Neural progenitor cell (in vitro differentiated cells): ENCODE data around the gene SLC39A10. TPM values are rescaled to one million over a fixed set of nuclear protein-coding genes. Genes with fewer than 3 reads are reported as not detected.
"Not testable (repeated sequence)": the region's sequence is repeated elsewhere in the genome, so short reads cannot be mapped to it uniquely, and the experiment has no call there.

Source experiments
- DNase-seq: peaks from one replicate; pipeline ENCODE4 v3.0.0-alpha.2; 2016; ENCODE audit warnings: low spot score
- H2AFZ ChIP-seq: fragments of 200-600 bp; sonication (generic); replicated peaks from 2 replicates; pipeline ENCODE4 v1.6.1; 2016; ENCODE audit warnings: antibody characterized with exemption
- H3F3A ChIP-seq: fragments of 200-600 bp; sonication (generic); 2 replicates; pipeline ENCODE4 v1.6.1; 2016; ENCODE audit warnings: antibody characterized with exemption, low read depth
- H3K27ac ChIP-seq: fragments of 200-600 bp; sonication (generic); 2 replicates; pipeline ENCODE4 v1.5.1; 2016; ENCODE audit warnings: mild to moderate bottlenecking
- H3K27me3 ChIP-seq: fragments of 200-600 bp; sonication (generic); 2 replicates; pipeline ENCODE4 v1.6.1; 2016; ENCODE audit warnings: mild to moderate bottlenecking, moderate library complexity
- H3K36me3 ChIP-seq: fragments of 200-600 bp; sonication (generic); 2 replicates; pipeline ENCODE4 v1.5.1; 2016
- H3K4me1 ChIP-seq: fragments of 200-600 bp; sonication (generic); 2 replicates; pipeline ENCODE4 v1.6.1; 2016; ENCODE audit warnings: mixed run types
- H3K4me2 ChIP-seq: fragments of 200-600 bp; sonication (generic); 2 replicates; pipeline ENCODE4 v1.6.1; 2016
- H3K4me3 ChIP-seq: fragments of 200-600 bp; sonication (generic); 2 replicates; pipeline ENCODE4 v1.5.1; 2016
- H3K79me2 ChIP-seq: fragments of 200-600 bp; sonication (generic); 2 replicates; pipeline ENCODE4 v1.6.1; 2016; ENCODE audit warnings: low read depth
- H3K9ac ChIP-seq: fragments of 200-600 bp; sonication (generic); 2 replicates; pipeline ENCODE4 v1.6.1; 2016
- H3K9me3 ChIP-seq: fragments of 200-600 bp; sonication (generic); 2 replicates; pipeline ENCODE4 v1.5.1; 2016; ENCODE audit warnings: low read depth
- H4K20me1 ChIP-seq: fragments of 200-600 bp; sonication (generic); 2 replicates; pipeline ENCODE4 v1.6.1; 2016; ENCODE audit warnings: low read depth
- H3K27ac Mint-ChIP-seq: 3 replicates; pipeline ENCODE4 v1.8.0; 2021; ENCODE audit warnings: mixed read lengths
- H3K27me3 Mint-ChIP-seq: 2 replicates; pipeline ENCODE4 v1.8.0; 2022; ENCODE audit warnings: low read depth, mild to moderate bottlenecking, inconsistent platforms, moderate library complexity, mixed read lengths; ENCODE audit not compliant: insufficient read depth
- H3K36me3 Mint-ChIP-seq: 3 replicates; pipeline ENCODE4 v1.8.0; 2021; ENCODE audit warnings: mixed read lengths
- H3K4me1 Mint-ChIP-seq: 3 replicates; pipeline ENCODE4 v1.8.0; 2021; ENCODE audit warnings: mixed read lengths
- H3K4me3 Mint-ChIP-seq: 3 replicates; pipeline ENCODE4 v1.8.0; 2021; ENCODE audit warnings: mild to moderate bottlenecking, moderate library complexity, mixed read lengths
- H3K9me3 Mint-ChIP-seq: 3 replicates; pipeline ENCODE4 v1.8.0; 2020; ENCODE audit warnings: mixed read lengths
- EZH2 ChIP-seq: fragments of 200-600 bp; sonication (generic); IDR thresholded peaks from 2 replicates; pipeline ENCODE4 v1.6.1; 2017; ENCODE audit warnings: antibody characterized with exemption, mild to moderate bottlenecking, moderate library complexity
- EZH2phosphoT487 ChIP-seq: fragments of 200-600 bp; sonication (generic); IDR thresholded peaks from 2 replicates; pipeline ENCODE4 v1.6.1; 2017; ENCODE audit warnings: antibody characterized with exemption
- total RNA-seq: library from RNA; depleted of rRNA; stranded (reverse); fragments of >200 nt; gene quantifications from 2 replicates; pipeline ENCODE4 v1.2.3, GENCODE V29; 2015; ENCODE audit warnings: low replicate concordance
- TF ChIP-seq, protein P1 (sequence below): fragments of 200-600 bp; sonication (generic); IDR thresholded peaks from 2 replicates; pipeline ENCODE4 v1.5.1; 2017; ENCODE audit warnings: antibody characterized with exemption, mild to moderate bottlenecking

SLC39A10 gene
- total RNA-seq, 1 donor from 2014 or later: 253 TPM

DNA sequence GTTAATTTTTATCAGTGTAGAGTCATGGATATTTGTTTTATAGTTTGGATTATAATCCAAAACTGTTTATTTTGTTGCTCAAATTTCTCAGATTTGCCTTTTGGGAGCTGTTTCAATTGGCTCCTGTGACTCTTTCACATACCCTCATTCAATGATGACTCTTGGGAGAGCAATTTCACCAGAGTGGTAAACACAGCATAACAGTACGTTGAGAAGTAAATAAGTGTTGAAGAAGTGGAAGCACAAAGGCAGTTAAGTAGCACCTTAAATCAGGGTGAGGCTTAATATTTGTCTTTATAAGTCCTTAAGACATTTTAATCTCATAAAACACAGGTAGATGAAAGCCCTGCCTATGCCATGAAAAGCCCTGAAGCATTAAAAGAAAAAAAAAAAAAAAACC is 17.1 kb upstream of the SLC39A10 start:
- H3K4me3 ChIP-seq: no peak overlapping the region
- Mint-ChIP-seq H3K9me3 (no peaks in the 10 kb centered on the region), H3K36me3 (no peaks in the 10 kb centered on the region), H3K4me3 (no peak overlapping the region), H3K4me1 (peaks cover 3% of the 10 kb centered on the region), H3K27me3 (no peaks in the 10 kb centered on the region), H3K27ac (no peak overlapping the region)
- DNase-seq: no peak
- H3K79me2 ChIP-seq: no peaks in the 10 kb centered on the region
- H3K9me3 ChIP-seq: no peaks in the 10 kb centered on the region
- no peak overlapping the region for H3K27ac ChIP-seq
- TF ChIP-seq, protein P1, sequence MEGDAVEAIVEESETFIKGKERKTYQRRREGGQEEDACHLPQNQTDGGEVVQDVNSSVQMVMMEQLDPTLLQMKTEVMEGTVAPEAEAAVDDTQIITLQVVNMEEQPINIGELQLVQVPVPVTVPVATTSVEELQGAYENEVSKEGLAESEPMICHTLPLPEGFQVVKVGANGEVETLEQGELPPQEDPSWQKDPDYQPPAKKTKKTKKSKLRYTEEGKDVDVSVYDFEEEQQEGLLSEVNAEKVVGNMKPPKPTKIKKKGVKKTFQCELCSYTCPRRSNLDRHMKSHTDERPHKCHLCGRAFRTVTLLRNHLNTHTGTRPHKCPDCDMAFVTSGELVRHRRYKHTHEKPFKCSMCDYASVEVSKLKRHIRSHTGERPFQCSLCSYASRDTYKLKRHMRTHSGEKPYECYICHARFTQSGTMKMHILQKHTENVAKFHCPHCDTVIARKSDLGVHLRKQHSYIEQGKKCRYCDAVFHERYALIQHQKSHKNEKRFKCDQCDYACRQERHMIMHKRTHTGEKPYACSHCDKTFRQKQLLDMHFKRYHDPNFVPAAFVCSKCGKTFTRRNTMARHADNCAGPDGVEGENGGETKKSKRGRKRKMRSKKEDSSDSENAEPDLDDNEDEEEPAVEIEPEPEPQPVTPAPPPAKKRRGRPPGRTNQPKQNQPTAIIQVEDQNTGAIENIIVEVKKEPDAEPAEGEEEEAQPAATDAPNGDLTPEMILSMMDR: no peak
- TF ChIP-seq EZH2 (no peak), EZH2phosphoT487 (no peak)
- H3F3A ChIP-seq: no peaks in the 10 kb centered on the region
- no peak overlapping the region for H3K9ac ChIP-seq
- no peaks in the 10 kb centered on the region for H3K4me1 ChIP-seq
- no peaks in the 10 kb centered on the region for H4K20me1 ChIP-seq
- no peaks in the 10 kb centered on the region for H3K36me3 ChIP-seq
- H3K4me2 ChIP-seq: no peak overlapping the region
- no peak overlapping the region for H2AFZ ChIP-seq
- H3K27me3 ChIP-seq: no peaks in the 10 kb centered on the region

DNA sequence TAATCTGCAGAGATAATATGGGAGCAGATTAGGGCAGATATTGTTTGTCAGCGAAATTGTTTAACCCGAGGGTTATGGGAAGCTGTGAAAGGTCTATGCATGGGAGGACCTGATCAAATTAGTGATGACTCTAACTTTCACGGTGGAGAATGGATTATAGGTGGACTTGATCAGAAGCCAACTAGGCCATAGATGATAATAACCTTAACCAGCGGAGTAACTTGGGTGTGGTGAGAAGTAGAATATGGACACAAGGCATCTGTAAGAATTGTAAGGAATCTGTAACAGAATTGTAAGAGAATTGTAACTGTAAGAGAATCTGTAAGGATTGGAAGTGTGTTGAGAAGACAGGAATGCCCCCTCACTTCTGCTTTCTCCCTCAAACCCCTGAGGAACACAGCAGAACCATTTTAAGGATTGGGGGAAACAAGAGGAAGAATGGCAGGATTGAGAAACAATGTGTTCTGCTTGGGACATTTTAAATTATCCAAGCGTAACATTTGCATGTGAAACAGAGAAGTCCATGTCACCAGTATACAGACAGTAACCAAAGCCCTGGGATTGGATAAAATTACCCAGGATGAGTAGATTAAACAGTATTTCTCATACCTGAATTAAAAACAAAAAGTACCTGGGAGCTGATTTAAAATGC is 14.9 kb upstream of the SLC39A10 start:
- peaks cover 2% of the 10 kb centered on the region for H3K4me1 ChIP-seq
- H3K4me3 ChIP-seq: no peak overlapping the region
- H3K27ac ChIP-seq: no peak overlapping the region
- Mint-ChIP-seq H3K27me3 (no peaks in the 10 kb centered on the region), H3K4me1 (peaks cover 3% of the 10 kb centered on the region), H3K9me3 (no peaks in the 10 kb centered on the region), H3K4me3 (no peak overlapping the region), H3K27ac (no peak overlapping the region), H3K36me3 (no peaks in the 10 kb centered on the region)
- H3F3A ChIP-seq: no peaks in the 10 kb centered on the region
- H3K9me3 ChIP-seq: no peaks in the 10 kb centered on the region
- no peak for DNase-seq
- H3K36me3 ChIP-seq: no peaks in the 10 kb centered on the region
- no peak overlapping the region for H3K9ac ChIP-seq
- H3K4me2 ChIP-seq: no peak overlapping the region
- no peak for TF ChIP-seq EZH2
- TF ChIP-seq EZH2phosphoT487: no peak
- TF ChIP-seq, protein P1: no peak
- no peak overlapping the region for H2AFZ ChIP-seq
- H4K20me1 ChIP-seq: no peaks in the 10 kb centered on the region
- no peaks in the 10 kb centered on the region for H3K27me3 ChIP-seq
- no peaks in the 10 kb centered on the region for H3K79me2 ChIP-seq

DNA sequence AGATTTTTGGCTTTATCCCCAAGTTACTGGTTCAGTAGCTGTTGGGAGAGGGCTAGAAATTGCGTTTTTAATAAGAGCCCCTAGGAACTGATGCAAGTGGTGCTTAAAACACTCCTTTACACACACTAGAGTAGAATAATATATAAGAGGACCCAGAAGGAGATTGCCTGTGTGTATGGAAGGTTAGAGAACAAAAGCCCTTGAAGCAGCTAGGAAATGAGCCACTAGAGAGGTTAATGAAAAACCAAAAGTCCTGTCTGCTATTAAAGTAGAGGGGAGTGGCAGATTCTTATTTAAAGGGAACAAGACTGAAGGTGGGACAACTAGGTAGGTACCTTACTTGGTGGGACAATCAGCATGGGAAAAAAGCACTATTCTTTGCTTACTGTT is 14.4 kb upstream of the SLC39A10 start:
- no peaks in the 10 kb centered on the region for H3K36me3 Mint-ChIP-seq
- no peak overlapping the region for H3K27ac Mint-ChIP-seq
- Histone ChIP-seq H2AFZ (no peak overlapping the region), H3K4me3 (no peak overlapping the region), H3K27ac (no peak overlapping the region), H3F3A (no peaks in the 10 kb centered on the region), H3K9me3 (no peaks in the 10 kb centered on the region), H3K4me2 (no peak overlapping the region), H4K20me1 (no peaks in the 10 kb centered on the region), H3K4me1 (peaks cover 5% of the 10 kb centered on the region), H3K36me3 (no peaks in the 10 kb centered on the region), H3K27me3 (no peaks in the 10 kb centered on the region), H3K79me2 (no peaks in the 10 kb centered on the region), H3K9ac (no peak overlapping the region)
- H3K4me1 Mint-ChIP-seq: peaks cover 3% of the 10 kb centered on the region
- TF ChIP-seq, protein P1: no peak
- TF ChIP-seq EZH2phosphoT487 (no peak), EZH2 (no peak)
- no peaks in the 10 kb centered on the region for H3K27me3 Mint-ChIP-seq
- no peak for DNase-seq
- H3K9me3 Mint-ChIP-seq: no peaks in the 10 kb centered on the region
- no peak overlapping the region for H3K4me3 Mint-ChIP-seq

DNA sequence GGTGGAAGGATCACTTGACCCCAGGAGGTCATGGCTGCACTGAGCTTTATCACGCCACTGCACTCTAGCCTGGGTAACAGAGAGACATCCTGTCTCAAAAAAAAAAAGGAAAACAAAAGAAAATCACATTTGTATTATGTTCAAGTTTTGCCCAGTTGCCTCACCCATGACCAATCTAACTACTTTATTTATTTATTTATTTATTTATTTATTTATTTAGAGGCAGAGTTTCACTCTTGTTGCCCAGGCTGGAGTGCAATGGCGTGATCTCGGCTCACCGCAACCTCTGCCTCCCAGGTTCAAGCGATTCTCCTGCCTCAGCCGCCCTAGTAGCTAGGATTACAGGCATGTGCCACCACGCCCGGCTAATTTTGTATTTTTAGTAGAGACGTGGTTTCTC is 12.3 kb upstream of the SLC39A10 start:
- H3K27me3 Mint-ChIP-seq: not testable (repeated sequence)

More for the DNA sequence above, 12.3 kb upstream of the SLC39A10 start:
- H3K36me3 ChIP-seq, H3K27me3 ChIP-seq, H3K27ac Mint-ChIP-seq, H3K4me1 Mint-ChIP-seq, H3K4me3 Mint-ChIP-seq, H3K27ac ChIP-seq, H3K36me3 Mint-ChIP-seq, H3K79me2 ChIP-seq, H3K9me3 Mint-ChIP-seq, H4K20me1 ChIP-seq, H3K9ac ChIP-seq, H3K4me2 ChIP-seq, H3K4me1 ChIP-seq, H3K9me3 ChIP-seq, H3K4me3 ChIP-seq, DNase-seq, H3F3A ChIP-seq, H2AFZ ChIP-seq: not testable (repeated sequence)
